Activated T-helper 1 cell treated with Interleukin-2 at 50 U/mL for 16 hours (primary cell): ENCODE data around the gene GBGT1.

Source experiments
- DNase-seq: peaks from one replicate; pipeline ENCODE4 v3.0.0-alpha.2; 2020; ENCODE audit warnings: low read depth

The GBGT1 gene

GRCh38 chr9:133125941-133126696 lies 37.6 kb downstream of the GBGT1 start:
- no peak for DNase-seq

GRCh38 chr9:133124907-133125275 lies 38.8 kb downstream of the GBGT1 start:
- no peak for DNase-seq

- no peak for DNase-seq
These were observed 39.4 kb downstream of the GBGT1 start for GRCh38 chr9:133124123-133124906.

- DNase-seq = no peak
These were observed 40.6 kb downstream of the GBGT1 start for GRCh38 chr9:133122935-133123611.

GRCh38 chr9:133122605-133122934 lies 41.1 kb downstream of the GBGT1 start:
- no peak for DNase-seq

- DNase-seq = no peak
These were observed 41.7 kb downstream of the GBGT1 start for GRCh38 chr9:133121915-133122550.

GRCh38 chr9:133121198-133121914 lies 42.4 kb downstream of the GBGT1 start, which contains the start of gene RALGDS:
TSS of gene RALGDS (minus strand) at chr9:133121240. CDS start at chr9:133121154, 86 bp downstream.
- DNase-seq = peak; percentile 86

- no peak for DNase-seq
These were observed 43.1 kb downstream of the GBGT1 start for GRCh38 chr9:133120501-133121197.

GRCh38 chr9:133119846-133120500 lies 43.7 kb downstream of the GBGT1 start:
- DNase-seq = no peak

GRCh38 chr9:133119103-133119845 lies 44.4 kb downstream of the GBGT1 start:
- DNase-seq = no peak

GRCh38 chr9:133118568-133118967 lies 45.1 kb downstream of the GBGT1 start:
- DNase-seq = no peak

GRCh38 chr9:133118179-133118520 lies 45.6 kb downstream of the GBGT1 start:
- DNase-seq = no peak

- no peak for DNase-seq
These were observed 46.2 kb downstream of the GBGT1 start for GRCh38 chr9:133117271-133118178.

- no peak for DNase-seq
These were observed 47.1 kb downstream of the GBGT1 start for GRCh38 chr9:133116346-133117231.

- DNase-seq = no peak
These were observed 47.9 kb downstream of the GBGT1 start for GRCh38 chr9:133115604-133116345.

GRCh38 chr9:133114886-133115603 lies 48.7 kb downstream of the GBGT1 start:
- no peak for DNase-seq
